Panc1 (cell line): ENCODE results near the gene NCKAP5. TPM values are rescaled to one million over a fixed set of nuclear protein-coding genes. Genes with fewer than 3 reads are reported as not detected.

Experiments used
- ATAC-seq: fragments of 200-7000 bp; cut with Tn5 transposase; 2 replicates; pipeline ENCODE4 v1.9.1; 2020; ENCODE audit warnings: mild to moderate bottlenecking, moderate library complexity
- BruUV-seq: library from RNA; stranded (reverse); fragments of 400-500 nt; replicated peaks from 2 replicates; lab custom pipeline; 2021; lab: Mats Ljungman, UMichigan
- CTCF ChIA-PET: fragments of 300-600 bp; sonication (Branson Sonifier 250); formaldehyde crosslinking; loops from one replicate; lab custom pipeline; 2022; ENCODE audit warnings: antibody characterized with exemption; lab: Charles Lee
- POLR2A ChIA-PET: fragments of 300-600 bp; sonication (Branson Sonifier 250); formaldehyde crosslinking; loops from one replicate; lab custom pipeline; 2022; ENCODE audit warnings: antibody characterized with exemption; lab: Charles Lee
- DNase-seq: peaks from one replicate; pipeline ENCODE4 v3.0.0-alpha.2; 2010; ENCODE audit warnings: low read depth, low spot score
- H3K27ac ChIP-seq: 2 replicates; pipeline ENCODE4 v1.5.1; 2011; ENCODE audit warnings: mild to moderate bottlenecking, low read length, inconsistent platforms
- H3K27me3 ChIP-seq: fragments of 200-500 bp; sonication (Bioruptor generic); 2 replicates; pipeline ENCODE4 v1.6.0; 2014; ENCODE audit warnings: low read length, inconsistent platforms; ENCODE audit not compliant: control insufficient read depth, insufficient read depth
- H3K36me3 ChIP-seq: fragments of 200-500 bp; sonication (Bioruptor generic); 2 replicates; pipeline ENCODE4 v1.5.1; 2014; ENCODE audit warnings: inconsistent platforms, mild to moderate bottlenecking, low read length, moderate library complexity; ENCODE audit not compliant: control insufficient read depth, insufficient read depth
- H3K4me1 ChIP-seq: 2 replicates; pipeline ENCODE4 v1.5.1; 2011; ENCODE audit warnings: inconsistent platforms, mild to moderate bottlenecking, low read length, moderate library complexity; ENCODE audit not compliant: control insufficient read depth, insufficient read depth
- H3K4me3 ChIP-seq, 2 experiments: 2 replicates each; pipeline ENCODE4 v1.5.1; 2011 to 2012; ENCODE audit warnings: low read depth in 2 of 2, low read length in 2 of 2, mild to moderate bottlenecking in 2 of 2, inconsistent platforms in 1 of 2, moderate library complexity in 1 of 2
- H3K9me3 ChIP-seq: fragments of 200-500 bp; sonication (Bioruptor generic); 2 replicates; pipeline ENCODE4 v1.5.1; 2014; ENCODE audit warnings: low read depth, mild to moderate bottlenecking, inconsistent platforms, low read length, moderate library complexity; ENCODE audit not compliant: control insufficient read depth, insufficient read depth
- CTCF ChIP-seq: fragments of 450-650 bp; IDR thresholded peaks from 2 replicates; pipeline ENCODE4 v1.5.1; 2017; ENCODE audit warnings: mild to moderate bottlenecking
- POLR2AphosphoS5 ChIP-seq: IDR thresholded peaks from 2 replicates; pipeline ENCODE4 v1.6.1; 2012; ENCODE audit warnings: mild to moderate bottlenecking, low read depth, low read length, moderate library complexity
- REST ChIP-seq, 2 experiments: IDR thresholded peaks; 2 replicates each; pipeline ENCODE4 v1.6.1; 2011 to 2012; ENCODE audit warnings: low read depth in 2 of 2, control low read depth in 1 of 2, low read length in 1 of 2, mild to moderate bottlenecking in 1 of 2, moderate library complexity in 1 of 2; ENCODE audit not compliant: insufficient read depth in 1 of 2
- SIN3A ChIP-seq: IDR thresholded peaks from 2 replicates; pipeline ENCODE4 v1.6.1; 2012; ENCODE audit warnings: low read depth, mild to moderate bottlenecking, low read length, moderate library complexity, borderline replicate concordance; ENCODE audit not compliant: insufficient read depth
- TCF7L2 ChIP-seq: IDR thresholded peaks from 2 replicates; pipeline ENCODE4 v1.6.1; 2011; ENCODE audit warnings: mild to moderate bottlenecking, low read depth, low read length, inconsistent platforms
- in situ Hi-C: cut with HindIII; loops from 2 replicates; pipeline ENCODE4 v1.10.0; 2016; ENCODE audit warnings: low sequenced_read_pairs, low pct_unique_long_range_greater_than_20kb
- intact Hi-C: fragments of 100-400 bp; cut with micrococcal nuclease; formaldehyde crosslinking; loops from one replicate; pipeline ENCODE4 v1.10.0; 2022; ENCODE audit not compliant: unreplicated experiment
- total RNA-seq: library from RNA; stranded (reverse); gene quantifications from one replicate; pipeline ENCODE4 v1.2.1, GENCODE V29; 2021; ENCODE audit not compliant: unreplicated experiment

The NCKAP5 gene
- total RNA-seq, 1 experiment from 2014 or later: 0.10 TPM

GRCh38 chr2:132638313-132639040 lies 929.8 kb downstream of the NCKAP5 start:
- DNase-seq (no peak), ATAC-seq (no peak)
- Histone ChIP-seq H3K36me3 (no peaks in the 10 kb centered on the region), H3K4me3 (no peak overlapping the region), H3K27ac (no peak overlapping the region), H3K27me3 (no peaks in the 10 kb centered on the region), H3K4me1 (no peaks in the 10 kb centered on the region), H3K9me3 (no peaks in the 10 kb centered on the region)
- BruUV-seq: no TSS peak
- TF ChIP-seq TCF7L2: no peak
- ChIA-PET POLR2A (no interaction called here), CTCF (no interaction called here)
- in situ Hi-C loops (no loop called here), intact Hi-C loops (no loop called here)

- Histone ChIP-seq H3K9me3 (no peaks in the 10 kb centered on the region), H3K4me1 (no peaks in the 10 kb centered on the region), H3K36me3 (no peaks in the 10 kb centered on the region), H3K27me3 (no peaks in the 10 kb centered on the region), H3K27ac (no peak overlapping the region), H3K4me3 (no peak overlapping the region)
- ChIA-PET POLR2A (no interaction called here), CTCF (no interaction called here)
- BruUV-seq: no TSS peak
- DNase-seq: no peak
- intact Hi-C loops: no loop called here
- in situ Hi-C loops: no loop called here
- ATAC-seq: no peak
- TF ChIP-seq POLR2AphosphoS5: no peak
- no peak for TF ChIP-seq TCF7L2
- no peak for TF ChIP-seq CTCF
- TF ChIP-seq REST (IDR thresholded peaks at IDR 0.05; ENCODE audit: insufficient read depth in 1 of 2, low read depth in 2 of 2, low read length in 1 of 2): no peak
- TF ChIP-seq SIN3A: no peak
Observed at GRCh38 chr2:132636346-132636745, 931.9 kb downstream of the NCKAP5 start.

- Histone ChIP-seq H3K4me3 (no peak overlapping the region), H3K27me3 (no peaks in the 10 kb centered on the region), H3K4me1 (no peaks in the 10 kb centered on the region), H3K36me3 (no peaks in the 10 kb centered on the region), H3K27ac (no peak overlapping the region), H3K9me3 (no peaks in the 10 kb centered on the region)
- in situ Hi-C loops: no loop called here
- intact Hi-C loops: no loop called here
- TF ChIP-seq CTCF (no peak), TCF7L2 (no peak), POLR2AphosphoS5 (no peak), SIN3A (no peak), REST (IDR thresholded peaks at IDR 0.05; ENCODE audit: insufficient read depth in 1 of 2, low read depth in 2 of 2, low read length in 1 of 2) (no peak)
- ChIA-PET CTCF (no interaction called here), POLR2A (no interaction called here)
- ATAC-seq: no peak
- DNase-seq: no peak
- no TSS peak for BruUV-seq
Observed at GRCh38 chr2:132633635-132634034, 934.6 kb downstream of the NCKAP5 start.
